Fibroblast of upper back skin (primary cell): ENCODE data around the gene TGFB1I1.

Source experiments
- DNase-seq: peaks from one replicate; pipeline ENCODE4 v3.0.0-alpha.2; 2013

Gene TGFB1I1

DNA sequence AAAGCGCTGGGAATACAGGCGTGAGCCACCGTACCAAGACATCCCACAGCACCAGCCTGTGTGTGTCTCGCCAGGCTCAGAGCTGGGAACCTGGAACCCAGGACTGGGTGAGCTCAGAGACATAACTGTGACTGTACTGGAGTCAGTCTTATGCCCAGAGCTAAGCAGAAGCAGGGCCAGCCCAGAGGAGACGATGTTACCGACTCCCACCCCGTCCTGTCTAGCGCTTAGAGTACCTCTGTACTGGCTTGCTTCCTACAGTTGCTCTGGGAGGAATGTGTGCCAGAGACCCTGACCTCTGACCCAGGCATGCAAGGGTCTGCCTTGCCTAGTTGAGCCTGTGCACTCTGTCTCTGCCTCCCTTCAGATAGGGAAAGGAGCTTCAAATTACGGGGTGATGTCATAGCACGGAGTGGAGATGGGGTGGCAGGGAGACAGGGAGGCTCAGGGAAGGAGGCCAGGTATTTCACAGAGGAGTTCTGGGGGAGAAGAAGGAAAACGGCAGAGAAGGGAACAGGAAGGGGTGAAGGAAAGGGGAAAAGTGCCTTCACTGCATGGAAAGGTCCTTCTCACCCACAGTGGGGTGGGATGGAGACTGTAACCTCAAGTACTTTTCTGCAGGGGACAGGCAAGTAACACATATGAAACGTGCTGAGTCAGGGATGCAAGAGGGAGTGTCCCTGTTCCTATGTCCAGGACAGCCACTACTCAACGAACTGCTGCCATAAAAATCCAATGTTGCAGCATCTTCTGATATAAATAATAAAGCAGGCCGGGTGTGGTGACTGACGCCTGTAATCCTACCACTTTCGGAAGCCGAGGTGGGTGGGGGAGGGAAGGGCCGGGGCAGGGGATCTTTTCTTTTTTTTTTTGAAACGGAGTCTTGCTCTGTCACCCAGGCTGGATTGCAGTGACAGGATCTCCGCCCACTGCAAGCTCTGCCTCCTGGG, 18.4 kb upstream of the TGFB1I1 start:
- DNase-seq, result peak; percentile 31

DNA sequence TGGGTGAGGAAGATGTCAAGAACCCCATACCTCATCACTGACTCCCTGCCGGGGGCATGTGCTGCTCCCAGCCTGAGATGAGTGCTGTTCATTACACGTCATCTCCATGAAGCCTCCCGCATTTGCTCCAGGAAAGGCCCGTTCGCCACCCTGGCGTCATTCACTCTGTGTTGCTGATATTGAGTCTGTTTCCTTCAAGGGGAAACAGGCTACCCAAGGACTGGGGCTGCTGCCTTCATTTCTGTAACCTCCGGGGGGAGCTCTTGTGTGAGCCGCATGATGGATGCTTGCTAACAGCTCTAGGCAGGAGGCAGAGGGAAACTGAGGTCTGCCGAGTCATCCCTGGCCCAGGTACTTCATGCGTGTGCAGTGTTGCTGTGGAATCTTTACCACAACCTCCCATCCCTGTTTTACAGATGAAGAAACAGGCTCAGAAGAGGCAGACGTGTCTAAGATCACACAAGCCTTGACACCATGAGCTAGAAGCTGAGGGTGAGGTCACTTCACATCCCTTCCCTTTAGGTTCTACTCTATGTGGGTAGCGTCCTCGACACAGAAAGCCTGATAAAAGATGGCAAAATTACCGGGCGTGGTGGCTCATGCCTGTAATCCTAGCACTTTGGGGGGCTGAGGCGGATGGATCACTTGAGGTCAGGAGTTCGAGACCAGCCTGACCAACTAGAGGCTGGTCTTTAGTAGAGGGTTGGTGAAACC, 16.2 kb upstream of the TGFB1I1 start:
- DNase-seq, result no peak

DNA sequence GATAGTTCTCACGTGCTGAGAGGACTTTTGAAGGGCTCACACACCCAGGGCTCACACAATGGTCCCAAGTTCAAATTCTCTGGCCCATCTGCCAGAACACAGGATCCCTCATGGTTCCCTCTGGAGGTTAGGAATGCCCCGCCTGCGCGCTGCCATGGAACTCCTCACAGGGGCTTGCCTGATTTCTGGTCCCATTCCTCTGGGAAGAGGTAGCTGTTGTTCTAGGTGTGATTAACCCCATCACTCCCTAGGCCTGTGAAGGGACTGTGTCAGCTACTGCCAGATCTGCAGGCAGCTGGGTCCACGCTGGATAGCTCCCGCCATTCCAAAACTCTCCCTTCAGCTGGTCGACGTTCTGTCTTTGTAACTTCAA, 15.0 kb upstream of the TGFB1I1 start:
- no peak for DNase-seq

DNA sequence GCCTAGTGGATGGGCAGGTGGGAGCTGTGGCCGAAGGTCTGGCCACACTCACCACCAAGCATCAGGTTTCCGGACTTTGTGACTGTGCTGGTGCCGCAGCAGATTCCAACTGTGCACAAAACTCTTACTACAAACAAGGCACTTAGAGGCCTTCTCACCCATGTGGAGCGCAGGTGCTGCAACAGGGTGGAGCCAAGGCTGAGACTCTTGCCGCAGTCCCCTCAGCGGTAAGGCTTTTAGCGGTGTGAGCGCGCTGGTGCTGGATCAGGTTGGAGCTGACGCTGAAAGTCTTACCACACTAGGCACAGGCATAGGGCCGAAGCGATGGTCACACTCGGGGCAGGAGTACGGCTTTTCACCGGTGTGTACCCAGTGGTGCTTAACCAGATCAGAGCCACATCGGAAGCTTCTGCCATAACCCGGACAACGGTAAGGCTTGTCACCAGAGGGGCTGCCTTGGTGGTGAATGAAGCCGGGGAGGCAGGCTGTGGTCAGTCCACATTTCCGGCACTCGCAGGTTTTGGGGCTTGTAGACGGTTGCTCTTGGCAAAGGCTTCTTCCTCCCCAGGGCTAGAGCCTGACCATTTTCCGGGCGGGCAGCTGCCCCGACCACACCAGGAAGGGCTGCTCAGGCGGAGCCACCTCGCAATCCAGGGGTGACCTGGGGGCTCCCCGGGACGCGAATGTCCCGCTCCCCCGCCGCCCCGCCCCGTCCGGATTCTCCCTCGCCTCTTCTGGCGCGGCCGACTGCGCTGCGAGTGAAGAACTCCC, 13.7 kb upstream of the TGFB1I1 start:
- no peak for DNase-seq

DNA sequence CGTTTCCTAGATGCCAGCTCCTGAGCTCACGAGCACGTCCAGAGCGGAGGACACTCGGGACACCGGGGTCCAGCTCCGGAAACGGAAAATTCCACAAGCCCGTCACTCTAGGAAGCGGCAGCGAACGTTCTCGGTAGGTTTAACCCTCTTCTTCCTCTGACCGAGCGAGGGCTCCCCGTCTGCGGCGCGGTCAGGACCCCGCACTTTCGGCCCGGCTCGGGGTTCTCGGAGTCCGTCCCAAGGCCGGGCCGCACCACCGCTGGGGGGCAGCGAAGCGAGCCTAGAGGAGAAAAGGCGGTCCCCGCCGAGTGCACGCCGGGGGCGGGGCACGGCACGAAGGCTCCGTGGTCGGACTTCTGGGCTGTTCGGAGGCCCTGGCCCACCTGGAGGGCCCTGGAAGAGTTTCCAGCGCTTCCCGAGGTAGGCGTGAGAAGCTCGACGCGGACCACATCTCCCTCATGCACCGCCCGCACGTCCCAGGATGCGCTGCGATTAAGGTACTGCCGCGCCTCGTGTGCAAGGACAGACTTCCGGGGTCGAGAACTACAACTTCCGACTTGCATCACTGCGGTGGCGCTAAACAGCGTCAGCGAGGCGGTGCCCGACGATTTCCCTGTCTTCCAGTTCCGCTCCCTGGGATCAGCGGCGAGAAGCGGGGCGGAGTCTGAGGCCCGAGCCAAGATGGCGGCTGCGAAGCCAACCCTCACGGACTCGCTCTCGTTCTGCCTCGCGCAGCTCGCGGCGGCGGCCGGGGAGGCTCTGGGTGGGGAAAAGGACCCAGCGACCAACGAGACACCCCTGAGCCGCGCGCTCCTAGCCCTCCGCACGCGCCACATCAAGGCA, 12.9 kb upstream of the TGFB1I1 start, which contains the start of gene ARMC5:
TSS of gene ARMC5 (plus strand) at position 658 of the 843 bp plus-strand sequence. CDS start at position 682, 24 bp downstream.
- peak; percentile 98 for DNase-seq

DNA sequence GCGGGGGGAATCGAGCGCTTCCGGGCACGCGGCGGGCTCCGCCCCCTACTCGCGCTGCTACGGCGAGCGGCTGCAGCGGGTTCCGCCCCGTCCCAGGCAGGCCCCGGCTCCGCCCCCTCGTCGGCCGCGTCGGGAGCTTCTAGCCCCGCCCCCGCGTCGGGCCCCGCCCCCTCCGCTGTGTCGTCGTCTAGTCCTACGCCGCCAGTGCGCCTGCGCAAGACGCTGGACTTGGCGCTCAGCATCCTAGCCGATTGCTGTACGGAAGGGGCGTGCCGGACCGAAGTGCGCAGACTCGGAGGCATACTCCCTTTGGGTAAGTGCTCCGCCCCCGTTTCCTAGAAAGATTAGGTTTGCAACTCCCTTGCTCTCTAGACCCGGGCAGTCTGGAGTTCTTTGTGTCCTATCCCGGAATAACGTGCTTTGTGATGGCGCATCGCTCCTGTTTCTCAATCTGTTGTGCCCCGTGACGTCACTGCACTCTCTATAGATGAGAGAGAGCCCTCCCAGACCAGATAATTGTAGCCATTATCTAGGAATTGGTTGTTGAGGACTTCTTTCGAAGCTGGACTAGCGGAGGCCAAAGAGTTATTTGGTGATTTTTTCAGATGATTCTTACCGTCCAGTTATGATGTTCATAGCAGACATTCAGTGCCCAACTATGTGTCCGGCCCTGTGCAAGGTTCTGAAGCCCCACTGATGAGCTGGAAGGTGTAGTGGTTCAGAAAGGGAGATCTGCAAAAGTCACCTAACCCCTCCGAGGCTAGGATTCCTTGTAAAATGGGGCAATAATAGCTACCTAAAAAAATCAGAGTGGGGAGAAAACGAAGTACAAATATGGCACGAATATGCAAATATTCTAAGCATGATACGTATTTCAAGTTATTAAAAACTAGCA, 12.0 kb upstream of the TGFB1I1 start:
- peak; percentile 99 for DNase-seq

DNA sequence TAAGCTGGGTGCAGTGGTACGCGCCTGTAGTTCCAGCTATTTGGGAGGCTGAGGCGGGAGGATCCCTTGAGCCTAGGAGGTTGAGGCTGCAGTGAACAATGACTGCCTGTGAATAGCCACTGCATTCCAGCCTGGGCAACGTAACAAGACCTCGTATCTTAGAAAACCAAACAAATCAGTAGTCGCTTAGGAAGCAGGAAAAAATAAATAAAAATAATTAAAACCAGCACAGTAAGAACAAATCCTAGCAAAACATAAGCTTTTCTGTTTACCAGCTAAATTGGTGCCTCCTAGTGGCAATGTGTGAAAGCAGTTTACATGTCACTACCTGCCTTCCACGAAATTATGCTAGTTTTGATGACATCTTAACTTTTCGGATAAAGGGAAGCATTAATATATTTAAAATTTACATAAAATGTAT, 11.4 kb upstream of the TGFB1I1 start:
- DNase-seq, result peak; percentile 50

DNA sequence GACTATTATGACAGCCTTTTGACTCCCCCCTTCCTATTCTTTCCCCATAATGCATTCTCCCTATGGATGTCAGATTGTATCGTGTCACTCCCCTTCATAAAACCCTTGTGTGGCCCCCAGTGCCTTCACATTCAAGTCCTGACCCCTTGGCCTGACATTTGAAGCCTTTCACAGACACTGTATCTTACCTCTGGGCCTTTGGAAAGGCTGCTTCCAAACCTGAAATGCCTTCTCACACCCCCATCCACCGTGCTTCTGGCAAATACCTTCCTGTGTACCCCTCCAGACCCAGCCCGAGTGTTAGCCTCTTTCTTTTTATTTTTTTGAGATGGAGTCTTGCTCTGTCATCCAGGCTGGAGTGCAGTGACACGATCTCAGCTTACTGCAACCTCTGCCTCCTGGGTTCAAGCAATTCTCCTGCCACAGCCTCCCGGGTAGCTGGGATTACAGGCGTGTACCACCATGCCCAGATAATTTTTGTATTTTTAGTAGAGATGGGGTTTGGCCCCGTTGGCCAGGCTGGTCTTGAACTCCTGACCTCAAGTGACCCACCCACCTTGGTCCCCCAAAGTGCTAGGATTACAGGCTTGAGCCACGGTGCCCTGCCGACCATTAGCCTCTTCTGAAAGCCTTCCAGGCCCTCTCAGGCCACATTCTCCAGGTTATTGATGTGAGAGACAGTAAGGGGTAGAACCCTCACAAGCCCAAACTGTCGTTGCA, 10.6 kb upstream of the TGFB1I1 start:
- no peak for DNase-seq

DNA sequence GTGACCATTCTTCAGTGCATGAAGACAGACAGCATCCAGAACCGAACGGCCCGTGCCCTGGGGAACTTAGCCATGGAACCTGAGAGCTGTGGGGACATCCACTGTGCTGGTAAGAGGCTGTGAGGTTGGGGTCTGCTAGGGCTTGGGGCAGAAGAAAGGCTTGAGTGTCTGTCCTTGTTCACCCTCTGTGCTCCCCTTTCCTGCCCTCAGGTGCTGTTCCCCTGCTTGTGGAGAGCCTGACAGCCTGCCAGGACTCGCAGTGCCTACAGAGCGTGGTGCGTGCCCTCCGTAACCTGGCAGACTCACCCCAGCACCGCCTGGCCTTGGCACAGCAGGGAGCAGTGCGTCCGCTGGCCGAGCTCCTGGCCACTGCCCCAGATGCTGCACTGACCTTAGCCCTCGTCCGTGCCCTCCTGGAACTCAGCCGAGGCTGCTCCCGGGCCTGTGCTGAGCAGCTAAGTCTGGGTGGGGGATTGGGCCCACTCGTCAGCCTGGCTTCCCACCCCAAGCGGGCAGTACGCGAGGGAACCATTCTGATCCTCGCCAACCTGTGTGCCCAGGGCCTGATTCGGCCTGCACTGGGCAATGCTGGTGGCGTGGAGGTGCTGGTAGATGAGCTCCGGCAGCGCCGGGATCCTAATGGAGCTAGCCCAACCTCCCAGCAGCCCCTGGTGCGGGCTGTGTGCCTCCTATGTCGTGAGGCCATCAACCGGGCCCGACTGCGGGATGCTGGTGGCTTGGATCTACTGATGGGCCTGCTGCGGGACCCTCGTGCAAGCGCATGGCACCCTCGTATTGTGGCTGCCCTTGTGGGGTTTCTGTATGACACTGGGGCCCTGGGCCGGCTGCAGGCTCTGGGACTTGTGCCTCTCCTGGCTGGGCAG, 9.8 kb upstream of the TGFB1I1 start:
- no peak for DNase-seq

DNA sequence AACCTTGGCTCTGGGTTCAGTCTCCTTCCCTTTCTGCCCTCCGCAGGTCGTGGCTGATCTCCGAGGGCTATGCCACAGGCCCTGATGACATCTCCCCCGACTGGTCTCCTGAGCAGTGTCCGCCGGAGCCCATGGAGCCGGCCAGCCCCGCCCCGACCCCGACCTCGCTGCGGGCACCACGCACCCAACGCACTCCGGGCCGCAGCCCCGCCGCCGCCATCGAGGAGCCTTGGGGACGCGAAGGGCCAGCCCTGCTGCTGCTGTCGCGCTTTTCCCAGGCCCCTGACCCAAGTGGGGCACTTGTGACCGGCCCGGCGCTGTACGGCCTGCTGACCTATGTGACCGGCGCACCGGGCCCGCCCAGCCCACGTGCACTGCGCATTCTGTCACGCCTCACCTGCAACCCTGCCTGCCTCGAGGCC, 7.6 kb upstream of the TGFB1I1 start:
- no peak for DNase-seq

DNA sequence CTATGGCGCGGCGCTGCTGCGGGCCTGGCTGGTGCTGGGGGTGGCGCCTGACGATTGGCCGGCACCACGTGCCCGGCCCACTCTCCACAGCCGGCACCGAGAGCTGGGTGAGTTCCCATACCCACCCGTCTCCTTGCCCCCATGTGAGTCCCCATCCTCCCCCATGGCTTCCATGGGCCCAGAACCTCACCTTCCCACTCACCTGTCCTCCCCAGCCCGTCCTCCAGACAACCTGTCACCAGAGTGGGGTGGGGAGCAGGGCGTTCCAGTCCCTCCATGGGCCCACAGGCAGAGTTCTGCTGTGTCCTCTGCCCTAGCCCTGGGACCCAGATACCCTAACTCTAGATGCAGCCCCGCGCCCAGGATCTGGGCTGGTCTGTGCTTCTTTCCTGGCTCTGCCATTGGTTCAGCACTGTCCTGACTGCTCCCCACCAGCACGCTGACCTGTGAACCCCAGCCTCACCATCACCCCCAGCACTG, 7.1 kb upstream of the TGFB1I1 start:
- no peak for DNase-seq

DNA sequence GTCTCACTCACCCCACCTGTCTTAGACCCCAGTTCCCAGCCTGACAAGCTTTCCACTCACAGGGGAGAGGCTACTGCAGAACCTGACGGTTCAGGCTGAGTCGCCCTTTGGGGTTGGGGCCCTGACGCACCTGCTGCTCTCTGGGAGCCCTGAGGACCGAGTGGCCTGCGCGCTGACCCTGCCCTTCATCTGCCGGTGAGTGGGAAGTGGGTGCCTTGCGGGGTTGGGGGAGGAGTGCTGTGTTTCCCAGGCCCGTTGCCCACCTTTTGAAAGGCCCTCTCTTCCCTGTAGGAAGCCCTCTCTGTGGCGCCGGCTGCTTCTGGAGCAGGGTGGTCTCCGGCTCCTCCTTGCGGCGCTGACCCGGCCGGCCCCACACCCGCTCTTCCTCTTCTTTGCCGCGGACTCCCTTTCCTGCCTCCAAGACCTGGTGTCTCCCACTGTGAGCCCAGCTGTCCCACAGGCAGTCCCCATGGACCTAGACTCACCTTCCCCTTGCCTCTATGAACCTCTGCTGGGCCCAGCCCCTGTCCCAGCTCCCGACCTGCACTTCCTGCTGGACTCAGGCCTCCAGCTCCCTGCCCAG, 6.1 kb upstream of the TGFB1I1 start:
- DNase-seq, result no peak

DNA sequence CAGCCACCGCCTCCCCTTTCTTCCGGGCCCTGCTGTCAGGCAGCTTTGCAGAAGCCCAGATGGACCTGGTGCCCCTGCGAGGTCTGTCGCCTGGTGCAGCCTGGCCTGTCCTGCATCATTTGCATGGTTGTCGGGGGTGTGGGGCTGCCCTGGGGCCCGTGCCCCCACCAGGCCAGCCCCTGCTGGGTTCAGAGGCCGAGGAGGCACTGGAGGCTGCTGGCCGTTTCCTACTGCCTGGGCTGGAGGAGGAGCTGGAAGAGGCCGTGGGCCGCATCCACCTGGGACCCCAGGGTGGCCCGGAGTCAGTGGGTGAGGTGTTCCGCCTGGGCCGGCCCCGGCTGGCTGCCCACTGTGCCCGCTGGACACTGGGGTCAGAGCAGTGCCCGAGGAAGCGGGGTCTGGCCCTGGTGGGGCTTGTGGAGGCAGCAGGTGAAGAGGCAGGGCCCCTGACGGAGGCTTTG, 5.5 kb upstream of the TGFB1I1 start:
- no peak for DNase-seq

DNA sequence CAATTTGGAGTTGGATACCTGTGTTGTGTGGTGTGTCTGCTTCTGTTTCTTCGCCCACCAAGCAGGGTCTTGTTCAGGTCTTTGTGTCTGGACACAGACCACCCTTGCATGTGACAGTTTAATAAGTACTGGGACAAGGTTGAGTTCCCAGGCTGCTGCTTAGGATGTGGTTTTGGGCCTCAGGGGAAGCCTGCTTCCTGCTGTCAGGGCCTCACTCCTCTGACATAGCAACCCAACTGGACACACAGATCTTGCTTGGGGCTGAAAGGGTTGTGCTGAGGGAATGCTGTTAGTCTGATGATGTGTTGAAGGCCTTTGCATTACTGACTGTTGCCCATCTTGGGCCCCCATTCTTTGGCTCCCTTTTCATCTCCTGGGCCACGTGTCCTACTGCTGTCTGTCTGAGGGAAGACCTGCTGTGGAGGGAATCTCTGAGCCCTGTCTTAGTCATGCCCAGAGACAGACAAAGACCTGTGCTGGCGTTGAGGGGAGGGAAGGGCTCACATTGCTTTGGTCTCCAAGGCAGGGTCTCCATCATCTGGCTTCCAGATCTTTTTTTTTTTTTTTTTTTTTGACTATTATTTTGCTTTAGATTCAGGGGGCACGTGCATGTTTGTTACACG, 4.7 kb upstream of the TGFB1I1 start:
- DNase-seq, result no peak

DNA sequence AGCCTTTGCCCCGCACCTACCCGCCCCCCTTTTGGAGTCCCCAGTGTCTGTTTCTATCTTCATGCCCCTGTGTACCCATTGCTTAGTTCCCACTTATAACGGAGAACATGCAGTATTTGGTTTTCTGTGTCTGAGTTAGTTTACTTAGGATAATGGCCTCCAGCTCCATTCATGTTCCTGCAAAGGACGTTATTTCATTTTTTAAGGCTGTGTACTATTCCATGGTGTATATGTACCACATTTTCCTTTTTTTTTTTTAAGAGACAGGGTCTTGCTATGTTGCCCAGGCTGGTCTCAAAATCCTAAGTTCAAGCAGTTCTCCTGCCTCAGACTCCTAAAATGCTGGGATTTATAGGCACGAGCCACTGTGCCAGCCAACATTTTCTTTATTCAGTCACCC, 4.1 kb upstream of the TGFB1I1 start:
- DNase-seq, result no peak

DNA sequence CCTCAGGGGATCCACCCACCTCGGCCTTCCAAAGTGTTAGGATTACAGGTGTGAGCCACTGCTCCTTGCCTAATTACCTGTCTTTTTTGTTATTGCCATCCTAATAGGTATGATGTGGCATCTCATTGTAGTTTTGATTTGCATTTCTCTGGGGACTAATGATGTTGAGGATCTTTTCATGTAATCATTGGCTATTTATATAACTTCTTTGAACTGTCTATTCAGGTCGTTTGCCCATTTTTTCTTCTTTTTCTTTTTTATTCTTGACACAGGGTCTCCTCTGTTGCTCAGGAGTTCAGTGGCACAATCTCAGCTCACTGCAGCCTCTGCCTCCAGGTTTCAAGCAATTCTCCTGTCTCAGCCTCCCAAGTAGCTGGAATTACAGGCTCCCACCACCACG, 1.3 kb upstream of the TGFB1I1 start:
- no peak for DNase-seq

DNA sequence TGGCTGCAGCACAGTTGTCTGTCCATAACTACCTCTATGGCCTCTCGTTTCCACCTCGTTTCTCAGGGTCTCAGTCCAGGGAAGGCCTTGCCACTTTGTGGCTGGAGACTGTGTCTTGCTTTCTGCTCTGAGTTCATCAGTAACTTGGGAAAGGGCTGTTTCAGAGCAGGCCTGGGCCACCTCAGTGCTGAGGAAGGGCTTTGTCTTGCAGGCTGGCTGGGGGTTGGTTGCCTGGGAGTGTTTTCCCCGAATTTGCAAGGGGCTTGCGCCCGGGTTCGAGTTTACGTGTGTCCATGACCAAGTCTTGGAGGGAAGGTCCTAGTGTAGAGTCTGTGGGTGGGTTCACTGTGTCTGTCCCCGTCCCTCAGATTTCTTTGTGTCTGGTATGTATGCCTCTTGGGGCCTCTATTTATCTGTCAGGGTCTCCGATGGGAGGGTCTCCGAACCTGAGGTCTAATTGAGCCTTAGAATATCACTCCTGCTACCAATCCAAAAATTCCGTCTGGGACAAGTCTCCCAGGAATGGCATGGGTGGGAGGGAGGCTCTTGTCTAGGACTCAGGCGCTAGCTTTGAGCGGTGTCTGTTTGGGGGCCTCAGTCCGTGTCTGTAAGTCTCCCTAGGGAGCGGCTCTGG, 594 bp upstream of the TGFB1I1 start:
- no peak for DNase-seq

DNA sequence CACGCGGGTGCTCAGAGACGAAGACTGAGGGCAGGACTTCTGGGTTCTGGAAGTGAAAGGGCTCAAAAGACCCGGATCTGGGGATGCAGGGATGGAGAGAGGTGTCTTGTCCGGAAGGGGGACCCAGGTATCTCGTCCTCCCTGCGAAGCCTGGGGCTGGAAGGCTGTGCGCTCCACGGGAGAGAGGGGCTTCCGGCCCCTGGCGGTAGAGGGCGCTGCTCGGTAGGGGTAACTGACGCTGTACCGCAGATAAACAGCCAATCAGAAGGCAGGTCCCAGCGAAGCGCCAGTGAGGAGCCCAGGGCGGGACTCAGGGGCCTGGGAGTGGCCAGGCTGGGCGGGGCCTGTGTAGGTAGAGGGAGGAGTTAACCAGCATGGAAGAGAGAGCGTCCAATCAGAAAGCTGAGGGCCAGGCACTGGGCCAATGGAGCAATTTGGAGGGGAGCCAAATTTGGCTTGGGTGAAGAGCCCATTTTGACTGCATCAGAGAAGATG, 804 bp downstream of the TGFB1I1 start:
- peak; percentile 95 for DNase-seq
